K562 (cell line): ENCODE data around the gene CKLF. TPM values are rescaled to one million over a fixed set of nuclear protein-coding genes. Genes with fewer than 3 reads are reported as not detected.

Experiments used
- BRD4 ChIP-seq: fragments of 200-600 bp; sonication (generic); IDR thresholded peaks from 2 replicates; pipeline ENCODE4 v1.6.1; 2017; ENCODE audit warnings: inconsistent platforms
- CREB1 ChIP-seq, 2 experiments: sonication (generic) in 1 of 2; formaldehyde crosslinking in 1 of 2; IDR thresholded peaks; 2 replicates each; pipeline versions ENCODE4 v1.6.1 to v1.8.0; 2012 to 2022; ENCODE audit warnings: inconsistent platforms in 1 of 2, mild to moderate bottlenecking in 1 of 2, missing genetic modification reagents in 1 of 2, moderate library complexity in 1 of 2
- DEAF1 ChIP-seq: fragments of 450-650 bp; formaldehyde crosslinking; IDR thresholded peaks from 2 replicates; pipeline ENCODE4 v1.4.0; 2020; ENCODE audit warnings: mild to moderate bottlenecking, moderate library complexity
- DMBX1 ChIP-seq: fragments of 250-450 bp; sonication (Bioruptor Pico); IDR thresholded peaks from 2 replicates; pipeline ENCODE4 v1.8.0; 2022; ENCODE audit warnings: inconsistent platforms, mild to moderate bottlenecking, moderate library complexity, borderline replicate concordance
- FOXM1 ChIP-seq, 2 experiments: fragments of 450-650 bp in 1 of 2; sonication (generic) in 1 of 2; formaldehyde crosslinking in 1 of 2; IDR thresholded peaks; 2 replicates each; pipeline versions ENCODE4 v1.6.1 to v1.9.0; 2017 to 2022; ENCODE audit warnings: low read depth in 2 of 2, mild to moderate bottlenecking in 2 of 2, missing genetic modification reagents in 1 of 2, moderate library complexity in 1 of 2
- ILF3 ChIP-seq: fragments of 450-650 bp; IDR thresholded peaks from 2 replicates; pipeline ENCODE4 v1.6.1; 2018; ENCODE audit warnings: antibody characterized with exemption, mild to moderate bottlenecking, moderate library complexity, borderline replicate concordance
- MECOM ChIP-seq: fragments of 250-450 bp; sonication (Bioruptor Pico); IDR thresholded peaks from 2 replicates; pipeline ENCODE4 v1.8.0; 2022; ENCODE audit warnings: inconsistent platforms
- NFIX ChIP-seq: fragments of 250-450 bp; sonication (Bioruptor Pico); IDR thresholded peaks from 2 replicates; pipeline ENCODE4 v1.4.0; 2020; ENCODE audit warnings: low read depth, mild to moderate bottlenecking, moderate library complexity
- NR1H2 ChIP-seq: sonication (generic); formaldehyde crosslinking; IDR thresholded peaks from 2 replicates; pipeline ENCODE4 v1.4.0; 2020; ENCODE audit warnings: mild to moderate bottlenecking, missing genetic modification reagents
- PTBP1 ChIP-seq: fragments of 200-400 bp; formaldehyde crosslinking; IDR thresholded peaks from 2 replicates; pipeline ENCODE4 v1.6.1; 2017; ENCODE audit warnings: low read depth, low read length
- SMC3 ChIP-seq: conservative IDR thresholded peaks from 2 replicates; pipeline ENCODE4 v1.6.1; 2011; ENCODE audit warnings: low read depth, low read length, improper control_type of control experiment; ENCODE audit not compliant: insufficient read depth
- SNAPC5 ChIP-seq: fragments of 250-450 bp; sonication (Bioruptor Pico); IDR thresholded peaks from 2 replicates; pipeline ENCODE4 v1.8.0; 2021; ENCODE audit warnings: moderate library complexity, mild to moderate bottlenecking, inconsistent platforms
- SOX6 ChIP-seq: fragments of 450-650 bp; IDR thresholded peaks from 2 replicates; pipeline ENCODE4 v1.6.1; 2014; ENCODE audit warnings: mild to moderate bottlenecking
- SPI1 ChIP-seq: IDR thresholded peaks from 2 replicates; pipeline ENCODE4 v1.6.1; 2011; ENCODE audit warnings: low read depth, low read length, control low read depth, borderline replicate concordance
- ZNF311 ChIP-seq: fragments of 250-450 bp; sonication (Bioruptor Pico); IDR thresholded peaks from 2 replicates; pipeline ENCODE4 v1.4.0; 2020; ENCODE audit warnings: mild to moderate bottlenecking, moderate library complexity
- ZNF431 ChIP-seq: sonication (generic); formaldehyde crosslinking; IDR thresholded peaks from 2 replicates; pipeline ENCODE4 v1.8.0; 2022; ENCODE audit warnings: mild to moderate bottlenecking, missing genetic modification reagents
- polyA plus RNA-seq, 8 experiments: library from polyadenylated mRNA; depleted of rRNA in 4 of 8; stranded (reverse) in 5 of 8; unstranded in 3 of 8; fragments of >200 nt; fragmentation: Nextera tagmentation in 2 of 8; fragmentation: Illumina TruSeq in 1 of 8; extraction: Ambion mirVana in 2 of 8; extraction: Trizol in 1 of 8; gene quantifications; 2 replicates each; pipeline versions ENCODE4 v1.2.1 to v1.2.3, GENCODE V29; 2011 to 2014; ENCODE audit warnings: inconsistent platforms in 1 of 8, missing spikeins in 1 of 8
- total RNA-seq, 7 experiments: library from RNA; depleted of rRNA in 6 of 7; stranded (reverse); fragments of >200 nt in 6 of 7; fragmentation: Illumina TruSeq in 2 of 7; extraction: Trizol in 2 of 7; gene quantifications; 2 replicates each; pipeline versions ENCODE4 v1.2.1 to v1.2.3, GENCODE V29; 2011 to 2021; ENCODE audit warnings: low replicate concordance in 1 of 7
- TF ChIP-seq, protein P1 (sequence below), 2 experiments: fragments of 450-650 bp; formaldehyde crosslinking in 1 of 2; IDR thresholded peaks; 2 replicates each; pipeline versions ENCODE4 v1.4.0 to v1.6.1; 2014 to 2020; ENCODE audit warnings: mild to moderate bottlenecking in 2 of 2, borderline replicate concordance in 1 of 2, low read depth in 1 of 2

The CKLF gene
- total and polyA plus RNA-seq, 9 of the 15 experiments (the other 6 are each of a cell fraction or from before 2014, with no cell fraction given): 84.8 to 322 (median 118) TPM

DNA sequence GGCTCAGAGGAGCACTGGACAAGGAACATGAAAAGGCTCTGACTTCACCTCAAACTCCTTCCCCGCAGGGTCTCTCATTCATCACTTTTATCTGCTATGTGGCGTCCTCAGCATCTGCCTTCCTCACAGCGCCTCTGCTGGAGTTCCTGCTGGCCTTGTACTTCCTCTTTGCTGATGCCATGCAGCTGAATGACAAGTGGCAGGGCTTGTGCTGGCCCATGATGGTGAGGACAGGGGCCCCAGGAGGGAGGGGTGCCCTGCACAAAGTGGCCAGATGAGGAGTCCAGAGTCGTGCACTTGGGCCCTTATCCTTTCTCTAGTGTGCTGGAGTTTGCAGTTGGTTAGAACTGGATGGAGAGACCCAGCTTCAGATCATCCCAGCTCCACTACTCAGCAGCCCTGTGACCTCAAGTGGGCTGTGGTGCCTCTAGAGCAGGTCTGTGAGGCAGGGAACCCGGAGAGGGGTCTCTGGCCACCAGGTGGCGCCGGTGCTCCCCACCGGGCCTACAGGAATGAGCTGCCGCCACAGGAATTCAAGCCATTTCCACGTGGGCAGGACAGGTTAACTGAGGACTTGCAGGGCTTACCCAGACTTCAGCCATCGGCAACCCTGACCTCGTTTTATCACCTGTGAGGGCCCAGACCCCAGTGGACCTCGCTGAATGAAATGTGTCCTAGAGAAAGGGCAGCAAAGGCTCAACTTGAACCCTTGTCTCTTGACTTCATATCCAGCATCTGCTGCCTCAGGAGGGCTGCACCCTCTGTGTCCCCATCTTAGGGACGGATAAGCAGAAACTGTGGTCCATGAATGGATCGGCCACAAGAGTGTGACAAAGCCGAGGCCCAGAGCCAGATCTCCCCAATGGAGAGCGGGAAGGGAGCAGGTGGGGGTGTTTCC lies 56.1 kb downstream of the CKLF start (continued):
- TF ChIP-seq, protein P1, sequence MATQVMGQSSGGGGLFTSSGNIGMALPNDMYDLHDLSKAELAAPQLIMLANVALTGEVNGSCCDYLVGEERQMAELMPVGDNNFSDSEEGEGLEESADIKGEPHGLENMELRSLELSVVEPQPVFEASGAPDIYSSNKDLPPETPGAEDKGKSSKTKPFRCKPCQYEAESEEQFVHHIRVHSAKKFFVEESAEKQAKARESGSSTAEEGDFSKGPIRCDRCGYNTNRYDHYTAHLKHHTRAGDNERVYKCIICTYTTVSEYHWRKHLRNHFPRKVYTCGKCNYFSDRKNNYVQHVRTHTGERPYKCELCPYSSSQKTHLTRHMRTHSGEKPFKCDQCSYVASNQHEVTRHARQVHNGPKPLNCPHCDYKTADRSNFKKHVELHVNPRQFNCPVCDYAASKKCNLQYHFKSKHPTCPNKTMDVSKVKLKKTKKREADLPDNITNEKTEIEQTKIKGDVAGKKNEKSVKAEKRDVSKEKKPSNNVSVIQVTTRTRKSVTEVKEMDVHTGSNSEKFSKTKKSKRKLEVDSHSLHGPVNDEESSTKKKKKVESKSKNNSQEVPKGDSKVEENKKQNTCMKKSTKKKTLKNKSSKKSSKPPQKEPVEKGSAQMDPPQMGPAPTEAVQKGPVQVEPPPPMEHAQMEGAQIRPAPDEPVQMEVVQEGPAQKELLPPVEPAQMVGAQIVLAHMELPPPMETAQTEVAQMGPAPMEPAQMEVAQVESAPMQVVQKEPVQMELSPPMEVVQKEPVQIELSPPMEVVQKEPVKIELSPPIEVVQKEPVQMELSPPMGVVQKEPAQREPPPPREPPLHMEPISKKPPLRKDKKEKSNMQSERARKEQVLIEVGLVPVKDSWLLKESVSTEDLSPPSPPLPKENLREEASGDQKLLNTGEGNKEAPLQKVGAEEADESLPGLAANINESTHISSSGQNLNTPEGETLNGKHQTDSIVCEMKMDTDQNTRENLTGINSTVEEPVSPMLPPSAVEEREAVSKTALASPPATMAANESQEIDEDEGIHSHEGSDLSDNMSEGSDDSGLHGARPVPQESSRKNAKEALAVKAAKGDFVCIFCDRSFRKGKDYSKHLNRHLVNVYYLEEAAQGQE (IDR thresholded peaks at IDR 0.05; ENCODE audit: borderline replicate concordance): peak; percentile 81
- TF ChIP-seq, protein P1 (CRISPR knock-in tag; IDR thresholded peaks at IDR 0.05; ENCODE audit: low read depth): no peak
- TF ChIP-seq SPI1: no peak; the same call in 1 of the 2 replicates
- TF ChIP-seq NR1H2 (CRISPR knock-in tag): no peak
- TF ChIP-seq FOXM1 (IDR thresholded peaks at IDR 0.05; ENCODE audit: low read depth): no peak
- no peak for TF ChIP-seq FOXM1 (CRISPR knock-in tag; IDR thresholded peaks at IDR 0.05; ENCODE audit: low read depth)
- TF ChIP-seq ZNF311 (CRISPR knock-in tag): no peak
- TF ChIP-seq NFIX (CRISPR knock-in tag): no peak
- TF ChIP-seq SNAPC5 (CRISPR knock-in tag): no peak
- TF ChIP-seq BRD4: no peak
- TF ChIP-seq CREB1 (IDR thresholded peaks at IDR 0.05): no peak
- TF ChIP-seq CREB1 (CRISPR knock-in tag; IDR thresholded peaks at IDR 0.05): peak; percentile 45; the same call in 1 of the 2 replicates
- TF ChIP-seq ZNF431 (CRISPR knock-in tag): no peak
- peak; percentile 84 for TF ChIP-seq SMC3
- TF ChIP-seq SOX6: no peak
- no peak for TF ChIP-seq ILF3
- peak; percentile 54 for TF ChIP-seq DEAF1
- TF ChIP-seq PTBP1: 0 out of 2 replicates have a peak, but pooled peaks have one; percentile 51
- peak; percentile 83; the same call in 1 of the 2 replicates for TF ChIP-seq DMBX1
- no peak for TF ChIP-seq MECOM (CRISPR knock-in tag)
